ENCODE results near the gene NPAS3.

NPAS3 gene

GRCh38 chr14:32932302-32932913 lies 6.3 kb upstream of the NPAS3 start:
- Histone ChIP-seq H3K4me3 (ENCODE audit: low read length, poor library complexity, severe bottlenecking) (no peak overlapping the region), H4K20me1 (ENCODE audit: insufficient read depth, low read length, poor library complexity, severe bottlenecking) (no peaks in the 10 kb centered on the region), H3K9ac (ENCODE audit: low read depth, low read length, poor library complexity, severe bottlenecking) (no peak overlapping the region), H3F3A (ENCODE audit: low read depth) (no peaks in the 10 kb centered on the region), H3K4me2 (ENCODE audit: low read depth, low read length, poor library complexity, severe bottlenecking) (no peak overlapping the region), H2AFZ (ENCODE audit: low read length) (no peak overlapping the region), H3K27me3 (ENCODE audit: insufficient read depth, low read length, poor library complexity, severe bottlenecking) (no peaks in the 10 kb centered on the region), H3K9me3 (ENCODE audit: insufficient read depth, low read depth, low read length) (no peaks in the 10 kb centered on the region), H3K4me1 (ENCODE audit: insufficient read depth, low read length, poor library complexity, severe bottlenecking) (no peaks in the 10 kb centered on the region), H3K79me2 (ENCODE audit: insufficient read depth, low read length) (no peaks in the 10 kb centered on the region), H3K36me3 (ENCODE audit: insufficient read depth, low read length) (no peaks in the 10 kb centered on the region), H3K9me2 (replicated peaks; ENCODE audit: low read depth, low read length) (no peaks in the 10 kb centered on the region)
- no peak for TF ChIP-seq CTCF (conservative IDR thresholded peaks at IDR 0.05; ENCODE audit: low read length)
- TF ChIP-seq EZH2phosphoT487 (IDR thresholded peaks at IDR 0.05; ENCODE audit: borderline replicate concordance) = no peak

- no peaks in the 10 kb centered on the region for H3F3A ChIP-seq (ENCODE audit: low read depth)
- H3K9me3 ChIP-seq (ENCODE audit: insufficient read depth, low read depth, low read length) = no peaks in the 10 kb centered on the region
- no peak overlapping the region for H3K4me3 ChIP-seq (ENCODE audit: low read length, poor library complexity, severe bottlenecking)
- H3K4me1 ChIP-seq (ENCODE audit: insufficient read depth, low read length, poor library complexity, severe bottlenecking) = no peaks in the 10 kb centered on the region
- TF ChIP-seq CTCF (conservative IDR thresholded peaks at IDR 0.05; ENCODE audit: low read length) (no peak), EZH2phosphoT487 (IDR thresholded peaks at IDR 0.05; ENCODE audit: borderline replicate concordance) (no peak)
- H3K27me3 ChIP-seq (ENCODE audit: insufficient read depth, low read length, poor library complexity, severe bottlenecking) = no peaks in the 10 kb centered on the region
- H3K9ac ChIP-seq (ENCODE audit: low read depth, low read length, poor library complexity, severe bottlenecking) = no peak overlapping the region
- no peaks in the 10 kb centered on the region for H3K9me2 ChIP-seq (replicated peaks; ENCODE audit: low read depth, low read length)
- no peaks in the 10 kb centered on the region for H4K20me1 ChIP-seq (ENCODE audit: insufficient read depth, low read length, poor library complexity, severe bottlenecking)
- no peaks in the 10 kb centered on the region for H3K79me2 ChIP-seq (ENCODE audit: insufficient read depth, low read length)
- H3K36me3 ChIP-seq (ENCODE audit: insufficient read depth, low read length) = no peaks in the 10 kb centered on the region
- H3K4me2 ChIP-seq (ENCODE audit: low read depth, low read length, poor library complexity, severe bottlenecking) = no peak overlapping the region
- H2AFZ ChIP-seq (ENCODE audit: low read length) = no peak overlapping the region
Observed at GRCh38 chr14:32932914-32933628, 5.6 kb upstream of the NPAS3 start.

- Histone ChIP-seq H3F3A (ENCODE audit: low read depth) (no peaks in the 10 kb centered on the region), H3K27me3 (ENCODE audit: insufficient read depth, low read length, poor library complexity, severe bottlenecking) (no peaks in the 10 kb centered on the region), H3K4me3 (ENCODE audit: low read length, poor library complexity, severe bottlenecking) (no peak overlapping the region), H3K36me3 (ENCODE audit: insufficient read depth, low read length) (no peaks in the 10 kb centered on the region), H3K4me2 (ENCODE audit: low read depth, low read length, poor library complexity, severe bottlenecking) (no peak overlapping the region), H3K9me2 (replicated peaks; ENCODE audit: low read depth, low read length) (no peaks in the 10 kb centered on the region), H3K79me2 (ENCODE audit: insufficient read depth, low read length) (no peaks in the 10 kb centered on the region), H3K4me1 (ENCODE audit: insufficient read depth, low read length, poor library complexity, severe bottlenecking) (no peaks in the 10 kb centered on the region), H3K9ac (ENCODE audit: low read depth, low read length, poor library complexity, severe bottlenecking) (no peak overlapping the region), H3K9me3 (ENCODE audit: insufficient read depth, low read depth, low read length) (no peaks in the 10 kb centered on the region), H4K20me1 (ENCODE audit: insufficient read depth, low read length, poor library complexity, severe bottlenecking) (no peaks in the 10 kb centered on the region), H2AFZ (ENCODE audit: low read length) (no peak overlapping the region)
- TF ChIP-seq EZH2phosphoT487 (IDR thresholded peaks at IDR 0.05; ENCODE audit: borderline replicate concordance) (no peak), CTCF (conservative IDR thresholded peaks at IDR 0.05; ENCODE audit: low read length) (no peak)
Observed at GRCh38 chr14:32933629-32934072, 5.0 kb upstream of the NPAS3 start.

Data from Loucy (cell line).